Heart left ventricle (tissue), 13 donors: Measurements from ENCODE around the gene PHLPP1.

ENCODE experiments used
- POLR2A ChIP-seq, 2 donors: fragments of 450-650 bp; IDR thresholded peaks; one replicate each; pipeline ENCODE4 v1.6.1; 2017; ENCODE audit warnings: antibody characterized with exemption in 2 of 2, mild to moderate bottlenecking in 2 of 2, moderate library complexity in 2 of 2
- TF ChIP-seq, protein P1 (sequence below), 12 donors: fragments of 200-600 bp; sonication (generic) in 4 of 12; IDR thresholded peaks; one replicate each; pipeline versions ENCODE4 v1.5.0 to v1.8.0; 2018 to 2022; ENCODE audit warnings: antibody characterized with exemption in 12 of 12, mild to moderate bottlenecking in 5 of 12
- donor health status: ischemic (EF 13 %, LVEDD 7.1; RV severe dilation, severe dysfunction).
- donor health status: DM: no; HTN: yes; CAD: no.
- donor health status: DM: no; HTN: no; CAD: no.
- donor health status: ischemic (EF 25% LVEDD 6.9; RV normal size, moderate dysfunction).
- donor health status: ischemic (EF 25% LVEDD 5.7; RV mildly dilated, moderate dysfunction).
- donor health status: ischemic (EF 35%, LVEDD 5.7; RV mildly dilated, moderate dysfunction).
- donor health status: nonischemic (EF 11% LVEDD 7.7; RV severe dilation, severe dysfunction).
- donor health status: DM: yes; HTN: yes; CAD: no.
- donor health status: PGD.
- donor health status: ischemic (EF 29% LVEDD 5.4; RV normal size, mild dysfunction).
- donor health status: nonischemic (EF 23%, LVEDD 6.1; RV moderate dilation, normal function).

DNA sequence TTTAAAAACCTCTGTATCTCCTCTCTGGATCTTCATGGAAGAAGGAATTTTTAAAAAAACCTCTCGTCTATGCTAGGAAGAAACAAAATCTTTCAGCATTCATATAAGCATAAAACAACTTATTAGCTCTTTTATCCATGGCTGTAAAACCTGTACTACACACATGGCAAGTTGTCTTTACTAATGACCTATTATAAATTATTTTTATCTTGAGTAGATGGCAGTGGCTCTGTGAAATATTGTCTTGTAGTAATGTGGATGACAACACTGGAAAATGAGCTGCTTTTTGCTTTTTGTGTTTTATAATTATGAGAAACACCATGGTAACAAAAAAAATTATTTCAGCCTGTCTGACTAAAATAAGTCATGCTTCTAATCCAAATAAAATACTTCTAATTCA lies 18.9 kb downstream of the PHLPP1 start:
- no peak for TF ChIP-seq POLR2A (IDR thresholded peaks at IDR 0.05)
- TF ChIP-seq, protein P1, sequence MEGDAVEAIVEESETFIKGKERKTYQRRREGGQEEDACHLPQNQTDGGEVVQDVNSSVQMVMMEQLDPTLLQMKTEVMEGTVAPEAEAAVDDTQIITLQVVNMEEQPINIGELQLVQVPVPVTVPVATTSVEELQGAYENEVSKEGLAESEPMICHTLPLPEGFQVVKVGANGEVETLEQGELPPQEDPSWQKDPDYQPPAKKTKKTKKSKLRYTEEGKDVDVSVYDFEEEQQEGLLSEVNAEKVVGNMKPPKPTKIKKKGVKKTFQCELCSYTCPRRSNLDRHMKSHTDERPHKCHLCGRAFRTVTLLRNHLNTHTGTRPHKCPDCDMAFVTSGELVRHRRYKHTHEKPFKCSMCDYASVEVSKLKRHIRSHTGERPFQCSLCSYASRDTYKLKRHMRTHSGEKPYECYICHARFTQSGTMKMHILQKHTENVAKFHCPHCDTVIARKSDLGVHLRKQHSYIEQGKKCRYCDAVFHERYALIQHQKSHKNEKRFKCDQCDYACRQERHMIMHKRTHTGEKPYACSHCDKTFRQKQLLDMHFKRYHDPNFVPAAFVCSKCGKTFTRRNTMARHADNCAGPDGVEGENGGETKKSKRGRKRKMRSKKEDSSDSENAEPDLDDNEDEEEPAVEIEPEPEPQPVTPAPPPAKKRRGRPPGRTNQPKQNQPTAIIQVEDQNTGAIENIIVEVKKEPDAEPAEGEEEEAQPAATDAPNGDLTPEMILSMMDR (IDR thresholded peaks at IDR 0.05) = no peak
